CD14-positive monocyte (primary cell): ENCODE data around the gene CKS2. TPM values are rescaled to one million over a fixed set of nuclear protein-coding genes. Genes with fewer than 3 reads are reported as not detected.
"Not testable (repeated sequence)": the region's sequence is repeated elsewhere in the genome, so short reads cannot be mapped to it uniquely, and the experiment has no call there.

Experiments used
- DNase-seq, 3 donors: peaks; one replicate each; pipeline ENCODE4 v3.0.0-alpha.2; 2011 to 2022
- H2AFZ ChIP-seq: 2 replicates; pipeline ENCODE4 v1.6.0; 2012; ENCODE audit warnings: mild to moderate bottlenecking, low read depth, low read length, inconsistent platforms; ENCODE audit not compliant: insufficient read depth, poor library complexity, severe bottlenecking
- H3K27ac ChIP-seq, 2 donors: 1 replicate in 1 of 2; 2 replicates in 1 of 2; pipeline ENCODE4 v1.5.1; 2012 to 2013; ENCODE audit warnings: low read length in 2 of 2, control low read depth in 1 of 2, inconsistent platforms in 1 of 2, low read depth in 1 of 2, mild to moderate bottlenecking in 1 of 2
- H3K27me3 ChIP-seq, 2 donors: one replicate each; pipeline versions ENCODE4 v1.6.0 to v1.6.1; 2011 to 2013; ENCODE audit warnings: low read length in 2 of 2; ENCODE audit not compliant: control insufficient read depth in 2 of 2, insufficient read depth in 2 of 2
- H3K36me3 ChIP-seq, 2 donors: replicated peaks in 1 of 2; 1 replicate in 1 of 2; 2 replicates in 1 of 2; pipeline versions ENCODE4 v1.5.1 to v1.6.1; 2012 to 2013; ENCODE audit warnings: low read length in 2 of 2, control low read depth in 1 of 2, inconsistent platforms in 1 of 2, mild to moderate bottlenecking in 1 of 2; ENCODE audit not compliant: insufficient read depth in 2 of 2, control insufficient read depth in 1 of 2
- H3K4me1 ChIP-seq, 2 donors: 1 replicate in 1 of 2; 2 replicates in 1 of 2; pipeline versions ENCODE4 v1.5.1 to v1.6.1; 2012 to 2013; ENCODE audit warnings: low read length in 2 of 2, control low read depth in 1 of 2, inconsistent platforms in 1 of 2, mild to moderate bottlenecking in 1 of 2, moderate library complexity in 1 of 2; ENCODE audit not compliant: insufficient read depth in 2 of 2, control insufficient read depth in 1 of 2
- H3K4me2 ChIP-seq: replicated peaks from 2 replicates; pipeline ENCODE3; 2012; ENCODE audit warnings: low read length, moderate library complexity, mild to moderate bottlenecking; ENCODE audit not compliant: poor library complexity, severe bottlenecking; ENCODE audit errors: extremely low read depth
- H3K4me3 ChIP-seq, 3 experiments: fragments of 200-600 bp in 1 of 3; sonication (generic) in 1 of 3; replicated peaks in 1 of 3; 1 replicate in 2 of 3; 2 replicates in 1 of 3; pipeline ENCODE4 v1.5.1; 2011 to 2013; ENCODE audit warnings: low read length in 3 of 3, mild to moderate bottlenecking in 3 of 3, control low read depth in 2 of 3, low read depth in 2 of 3, inconsistent platforms in 1 of 3, moderate library complexity in 1 of 3
- H3K79me2 ChIP-seq: 2 replicates; pipeline ENCODE4 v1.6.0; 2012; ENCODE audit warnings: mild to moderate bottlenecking, control low read depth, inconsistent platforms, low read length, moderate library complexity; ENCODE audit not compliant: insufficient read depth
- H3K9ac ChIP-seq: 2 replicates; pipeline ENCODE4 v1.6.0; 2017; ENCODE audit warnings: low read length, mild to moderate bottlenecking; ENCODE audit not compliant: insufficient read depth, poor library complexity, severe bottlenecking
- H3K9me3 ChIP-seq, 2 donors: replicated peaks in 1 of 2; 1 replicate in 1 of 2; 2 replicates in 1 of 2; pipeline versions ENCODE4 v1.5.1 to v1.6.1; 2012 to 2013; ENCODE audit warnings: low read length in 2 of 2, control low read depth in 1 of 2; ENCODE audit not compliant: control insufficient read depth in 1 of 2, insufficient read depth in 1 of 2
- H4K20me1 ChIP-seq: 2 replicates; pipeline ENCODE4 v1.6.0; 2012; ENCODE audit warnings: mild to moderate bottlenecking, low read length, control low read depth, moderate library complexity; ENCODE audit not compliant: insufficient read depth
- H3K27ac Mint-ChIP-seq, 7 donors: one replicate each; pipeline ENCODE4 v1.8.0; 2020; ENCODE audit warnings: mild to moderate bottlenecking in 7 of 7, mixed read lengths in 7 of 7, moderate library complexity in 6 of 7, inconsistent platforms in 2 of 7
- H3K27me3 Mint-ChIP-seq, 3 donors: one replicate each; pipeline ENCODE4 v1.8.0; 2021 to 2022; ENCODE audit warnings: low read depth in 3 of 3, mild to moderate bottlenecking in 3 of 3, mixed read lengths in 3 of 3, moderate library complexity in 3 of 3, inconsistent platforms in 1 of 3
- H3K36me3 Mint-ChIP-seq, 2 donors: one replicate each; pipeline ENCODE4 v1.8.0; 2020; ENCODE audit warnings: mixed read lengths in 2 of 2, inconsistent platforms in 1 of 2, mild to moderate bottlenecking in 1 of 2
- H3K4me1 Mint-ChIP-seq: one replicate; pipeline ENCODE4 v1.8.0; 2020; ENCODE audit warnings: mild to moderate bottlenecking, mixed read lengths
- H3K4me3 Mint-ChIP-seq, 2 donors: one replicate each; pipeline ENCODE4 v1.8.0; 2020; ENCODE audit warnings: mild to moderate bottlenecking in 2 of 2, mixed read lengths in 2 of 2, moderate library complexity in 1 of 2
- H3K9me3 Mint-ChIP-seq, 7 donors: one replicate each; pipeline ENCODE4 v1.8.0; 2020 to 2022; ENCODE audit warnings: mixed read lengths in 7 of 7, mild to moderate bottlenecking in 6 of 7, moderate library complexity in 6 of 7, inconsistent platforms in 2 of 7
- WGBS: methylation state at CpG from one replicate; pipeline ENCODE4 v1.1.5; 2013; ENCODE audit warnings: missing lambda C conversion rate; ENCODE audit not compliant: insufficient coverage; 5-methylcytosine and 5-hydroxymethylcytosine counted together
- intact Hi-C, 2 donors: fragments of 100-400 bp; cut with micrococcal nuclease; formaldehyde crosslinking; loops; one replicate each; pipeline versions ENCODE4 v1.15.0 to v1.15.1; 2023
- polyA plus RNA-seq, 3 donors: library from polyadenylated mRNA; depleted of rRNA in 1 of 3; unstranded in 2 of 3; stranded (reverse) in 1 of 3; fragments of 300-500 nt in 2 of 3; fragments of >200 nt in 1 of 3; fragmentation: Illumina TruSeq in 2 of 3; gene quantifications; 1 replicate in 2 of 3; 2 replicates in 1 of 3; pipeline ENCODE4 v1.2.3, GENCODE V29; 2012 to 2021
- TF ChIP-seq, protein P1 (sequence below): fragments of 200-600 bp; IDR thresholded peaks from one replicate; pipeline ENCODE4 v1.8.0; 2022; ENCODE audit warnings: antibody characterized with exemption, mild to moderate bottlenecking

The CKS2 gene
- polyA plus RNA-seq, 3 donors = 12.3 to 142 (median 14.5) TPM

DNA sequence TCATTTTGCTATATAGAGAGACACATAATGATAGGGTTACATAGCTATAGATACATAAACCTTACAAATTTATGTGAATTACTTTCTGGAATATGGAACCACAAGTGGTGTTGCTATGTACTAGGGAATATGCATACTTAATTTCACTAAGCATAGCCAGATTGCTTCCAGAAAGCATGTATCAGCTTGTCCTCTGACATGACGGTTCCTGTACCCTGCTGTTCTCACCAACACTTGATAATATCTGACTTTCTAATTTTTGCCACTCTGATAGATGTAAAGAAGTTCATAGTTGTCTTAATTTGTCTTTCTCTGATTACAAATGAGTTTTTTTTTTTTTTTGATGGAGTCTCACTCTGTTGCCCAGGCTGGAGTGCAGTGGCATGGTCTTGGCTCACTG is 18.0 kb upstream of the CKS2 start:
- intact Hi-C loops = no loop called here
- H3K27ac ChIP-seq = no peak overlapping the region
- H3K36me3 ChIP-seq = no peaks in the 10 kb centered on the region
- H4K20me1 ChIP-seq = no peaks in the 10 kb centered on the region
- Mint-ChIP-seq H3K9me3 (peaks cover 5 to 14% (median 9%) of the 10 kb centered on the region in 7 donors), H3K27ac (no peak overlapping the region), H3K27me3 (peaks cover 0 to 5% (median 4%) of the 10 kb centered on the region in 3 donors), H3K4me1 (no peaks in the 10 kb centered on the region), H3K36me3 (no peaks in the 10 kb centered on the region), H3K4me3 (no peak overlapping the region)
- H3K79me2 ChIP-seq = no peaks in the 10 kb centered on the region
- WGBS = no CpG with 5 or more reads among the region's 1 CpG
- no peak overlapping the region for H2AFZ ChIP-seq
- no peak overlapping the region for H3K9ac ChIP-seq
- H3K4me3 ChIP-seq = no peak overlapping the region
- H3K9me3 ChIP-seq = peaks cover 5 to 6% of the 10 kb centered on the region in 2 donors
- TF ChIP-seq, protein P1, sequence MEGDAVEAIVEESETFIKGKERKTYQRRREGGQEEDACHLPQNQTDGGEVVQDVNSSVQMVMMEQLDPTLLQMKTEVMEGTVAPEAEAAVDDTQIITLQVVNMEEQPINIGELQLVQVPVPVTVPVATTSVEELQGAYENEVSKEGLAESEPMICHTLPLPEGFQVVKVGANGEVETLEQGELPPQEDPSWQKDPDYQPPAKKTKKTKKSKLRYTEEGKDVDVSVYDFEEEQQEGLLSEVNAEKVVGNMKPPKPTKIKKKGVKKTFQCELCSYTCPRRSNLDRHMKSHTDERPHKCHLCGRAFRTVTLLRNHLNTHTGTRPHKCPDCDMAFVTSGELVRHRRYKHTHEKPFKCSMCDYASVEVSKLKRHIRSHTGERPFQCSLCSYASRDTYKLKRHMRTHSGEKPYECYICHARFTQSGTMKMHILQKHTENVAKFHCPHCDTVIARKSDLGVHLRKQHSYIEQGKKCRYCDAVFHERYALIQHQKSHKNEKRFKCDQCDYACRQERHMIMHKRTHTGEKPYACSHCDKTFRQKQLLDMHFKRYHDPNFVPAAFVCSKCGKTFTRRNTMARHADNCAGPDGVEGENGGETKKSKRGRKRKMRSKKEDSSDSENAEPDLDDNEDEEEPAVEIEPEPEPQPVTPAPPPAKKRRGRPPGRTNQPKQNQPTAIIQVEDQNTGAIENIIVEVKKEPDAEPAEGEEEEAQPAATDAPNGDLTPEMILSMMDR = no peak
- DNase-seq = no peak
- H3K4me1 ChIP-seq = no peaks in the 10 kb centered on the region
- no peak overlapping the region for H3K4me2 ChIP-seq
- H3K27me3 ChIP-seq = no peaks in the 10 kb centered on the region

DNA sequence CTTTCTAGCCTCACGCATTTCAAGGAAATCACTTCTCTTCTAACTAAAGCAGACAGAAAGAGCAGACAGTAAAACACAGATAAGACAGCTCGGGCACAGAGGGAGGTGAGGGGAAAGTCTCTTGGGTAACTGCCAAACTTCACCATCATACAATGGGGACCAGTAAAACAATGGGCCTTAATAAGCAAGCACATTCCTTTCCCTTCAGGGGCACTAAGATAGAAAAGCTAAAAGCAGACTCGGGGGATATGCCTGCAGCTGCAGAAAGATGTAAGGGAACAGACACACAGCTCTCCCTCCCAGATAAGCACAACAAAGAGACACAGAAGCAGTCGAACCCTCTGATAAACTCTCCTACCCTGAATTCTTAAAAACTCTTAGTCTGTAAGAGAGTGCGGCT is 15.6 kb upstream of the CKS2 start:
- peaks cover 5 to 12% (median 9%) of the 10 kb centered on the region in 7 donors for H3K9me3 Mint-ChIP-seq
- no peaks in the 10 kb centered on the region for H3K4me1 Mint-ChIP-seq
- H3K79me2 ChIP-seq = no peaks in the 10 kb centered on the region
- peaks cover 5 to 6% of the 10 kb centered on the region in 2 donors for H3K9me3 ChIP-seq
- H3K4me3 Mint-ChIP-seq = no peak overlapping the region
- H3K36me3 Mint-ChIP-seq = no peaks in the 10 kb centered on the region
- no peak overlapping the region for H3K4me3 ChIP-seq
- H3K27ac ChIP-seq = no peak overlapping the region
- DNase-seq = no peak
- TF ChIP-seq, protein P1 = no peak
- intact Hi-C loops = no loop called here
- H3K27me3 ChIP-seq = no peaks in the 10 kb centered on the region
- H3K27ac Mint-ChIP-seq = no peak overlapping the region
- H3K9ac ChIP-seq = no peak overlapping the region
- no peak overlapping the region for H2AFZ ChIP-seq
- no peaks in the 10 kb centered on the region for H3K36me3 ChIP-seq
- peaks cover 0 to 5% (median 3%) of the 10 kb centered on the region in 3 donors for H3K27me3 Mint-ChIP-seq
- H4K20me1 ChIP-seq = no peaks in the 10 kb centered on the region
- no peak overlapping the region for H3K4me2 ChIP-seq
- H3K4me1 ChIP-seq = no peaks in the 10 kb centered on the region
- WGBS = no CpG with 5 or more reads among the region's 5 CpGs

GRCh38 chr9:89301996-89302395 is 9.0 kb upstream of the CKS2 start:
- H3K9ac ChIP-seq, DNase-seq, H3K27ac ChIP-seq, H3K27me3 Mint-ChIP-seq, H3K27me3 ChIP-seq, H3K4me2 ChIP-seq, H3K4me3 ChIP-seq, intact Hi-C loops, H2AFZ ChIP-seq, H3K4me1 Mint-ChIP-seq, H3K36me3 Mint-ChIP-seq, H3K9me3 Mint-ChIP-seq, H4K20me1 ChIP-seq, H3K4me1 ChIP-seq, H3K79me2 ChIP-seq, H3K9me3 ChIP-seq, H3K4me3 Mint-ChIP-seq, H3K27ac Mint-ChIP-seq, H3K36me3 ChIP-seq: not testable (repeated sequence)
- 100% methylated on average over 1 of the region's 2 CpGs for WGBS
